Esophagus squamous epithelium (tissue), 5 donors: ENCODE measurements around the gene HDAC1. TPM values are rescaled to one million over a fixed set of nuclear protein-coding genes. Genes with fewer than 3 reads are reported as not detected.
"Not testable (repeated sequence)": the region's sequence is repeated elsewhere in the genome, so short reads cannot be mapped to it uniquely, and the experiment has no call there.

ENCODE experiments used
- DNase-seq: peaks from one replicate; lab custom pipeline; 2025; lab: John Stamatoyannopoulos, UW
- H3K27ac ChIP-seq, 4 donors: fragments of 200-600 bp; sonication (generic); one replicate each; pipeline ENCODE4 v1.5.1; 2016 to 2019; ENCODE audit warnings: mild to moderate bottlenecking in 1 of 4
- H3K27me3 ChIP-seq, 4 donors: fragments of 200-600 bp; sonication (generic); 1 replicate in 3 of 4; 2 replicates in 1 of 4; pipeline versions ENCODE4 v1.5.1 to v1.6.0; 2017 to 2021; ENCODE audit warnings: antibody characterized with exemption in 1 of 4
- H3K36me3 ChIP-seq, 3 donors: fragments of 200-600 bp; sonication (generic); one replicate each; pipeline ENCODE4 v1.5.1; 2016 to 2019
- H3K4me1 ChIP-seq, 3 donors: fragments of 200-600 bp; sonication (generic); one replicate each; pipeline ENCODE4 v1.5.1; 2017 to 2019
- H3K4me3 ChIP-seq, 4 donors: fragments of 200-600 bp; sonication (generic); 1 replicate in 3 of 4; 2 replicates in 1 of 4; pipeline ENCODE4 v1.5.1; 2016 to 2019; ENCODE audit warnings: mild to moderate bottlenecking in 2 of 4, moderate library complexity in 1 of 4
- H3K9me3 ChIP-seq, 3 donors: fragments of 200-600 bp; sonication (generic); one replicate each; pipeline ENCODE4 v1.5.1; 2016 to 2019
- CTCF ChIP-seq, 6 experiments: fragments of 450-650 bp in 4 of 6; fragments of 200-600 bp in 2 of 6; sonication (generic) in 2 of 6; IDR thresholded peaks; one replicate each; pipeline ENCODE4 v1.5.1; 2016 to 2019; ENCODE audit warnings: antibody characterized with exemption in 6 of 6, mild to moderate bottlenecking in 4 of 6, moderate library complexity in 4 of 6
- POLR2A ChIP-seq, 4 donors: fragments of 450-650 bp; IDR thresholded peaks; one replicate each; pipeline ENCODE4 v1.6.1; 2017; ENCODE audit warnings: antibody characterized with exemption in 4 of 4, mild to moderate bottlenecking in 4 of 4, moderate library complexity in 3 of 4
- WGBS, 2 donors: methylation state at CpG; one replicate each; pipeline ENCODE4 v1.1.5; 2018; 5-methylcytosine and 5-hydroxymethylcytosine counted together
- intact Hi-C: fragments of 100-400 bp; cut with DNase I; formaldehyde crosslinking; loops from one replicate; pipeline ENCODE4 v1.15.0; 2022
- total RNA-seq, 4 donors: library from RNA; depleted of rRNA; stranded (reverse); fragments of >200 nt; gene quantifications; one replicate each; pipeline ENCODE4 v1.1.0, GENCODE V29; 2016
- donor health status: DM: yes; HTN: yes; CAD: no.

HDAC1 gene
- total RNA-seq, 4 donors from 2014 or later, result 74.3 to 115 (median 96.0) TPM

GRCh38 chr1:32274646-32275340 is 17.1 kb upstream of the HDAC1 start:
- TF ChIP-seq CTCF (IDR thresholded peaks at IDR 0.05) (no peak), POLR2A (IDR thresholded peaks at IDR 0.05) (no peak)
- H3K4me1 ChIP-seq, result peaks cover 0 to 13% (median 0%) of the 10 kb centered on the region in 3 donors
- H3K36me3 ChIP-seq, result no peaks in the 10 kb centered on the region
- peaks cover 0 to 43% (median 4%) of the 10 kb centered on the region in 4 donors for H3K27me3 ChIP-seq
- no peak overlapping the region for H3K27ac ChIP-seq
- intact Hi-C loops, result no loop called here
- 70 to 91% methylated on average over 10 of the region's 31 CpGs for WGBS, 2 donors
- H3K9me3 ChIP-seq, result no peaks in the 10 kb centered on the region
- H3K4me3 ChIP-seq, result no peak overlapping the region
- DNase-seq, result no peak

GRCh38 chr1:32275424-32275823 is 16.5 kb upstream of the HDAC1 start:
- Histone ChIP-seq H3K36me3 (no peaks in the 10 kb centered on the region), H3K27me3 (peaks cover 0 to 43% (median 4%) of the 10 kb centered on the region in 4 donors), H3K27ac (no peak overlapping the region), H3K4me1 (peaks cover 0 to 13% (median 0%) of the 10 kb centered on the region in 3 donors), H3K9me3 (no peaks in the 10 kb centered on the region), H3K4me3 (peak overlapping the region in 2 of 4 donors; percentile 18 to 39)
- intact Hi-C loops, result no loop called here
- no peak for TF ChIP-seq POLR2A (IDR thresholded peaks at IDR 0.05)
- TF ChIP-seq CTCF (IDR thresholded peaks at IDR 0.05), result no peak
- DNase-seq, result no peak
- 22 to 23% methylated on average over 4 to 13 of the region's 41 CpGs for WGBS, 2 donors

GRCh38 chr1:32276032-32276782 is 15.7 kb upstream of the HDAC1 start:
- no peak for TF ChIP-seq CTCF (IDR thresholded peaks at IDR 0.05)
- TF ChIP-seq POLR2A (IDR thresholded peaks at IDR 0.05), result no peak
- Histone ChIP-seq H3K4me1 (peaks cover 0 to 13% (median 0%) of the 10 kb centered on the region in 3 donors), H3K27me3 (peaks cover 0 to 43% (median 4%) of the 10 kb centered on the region in 4 donors), H3K4me3 (no peak overlapping the region), H3K9me3 (no peaks in the 10 kb centered on the region), H3K36me3 (no peaks in the 10 kb centered on the region), H3K27ac (no peak overlapping the region)
- 85 to 86% methylated on average over 8 to 22 of the region's 30 CpGs for WGBS, 2 donors
- DNase-seq, result no peak
- intact Hi-C loops, result no loop called here

GRCh38 chr1:32284777-32285176 is 7.1 kb upstream of the HDAC1 start:
- intact Hi-C loops, H3K36me3 ChIP-seq, H3K4me1 ChIP-seq, H3K27ac ChIP-seq, H3K4me3 ChIP-seq, H3K9me3 ChIP-seq, H3K27me3 ChIP-seq, DNase-seq: not testable (repeated sequence)
- WGBS, 2 donors, result 90 to 95% methylated on average over 8 of the region's 8 CpGs

GRCh38 chr1:32285658-32286057 is 6.2 kb upstream of the HDAC1 start:
- no peak for DNase-seq
- Histone ChIP-seq H3K4me3 (no peak overlapping the region), H3K9me3 (no peaks in the 10 kb centered on the region), H3K27ac (no peak overlapping the region), H3K4me1 (peaks cover 0 to 18% (median 4%) of the 10 kb centered on the region in 3 donors), H3K27me3 (no peaks in the 10 kb centered on the region), H3K36me3 (no peaks in the 10 kb centered on the region)
- no peak for TF ChIP-seq CTCF (IDR thresholded peaks at IDR 0.05)
- TF ChIP-seq POLR2A (IDR thresholded peaks at IDR 0.05), result no peak
- 92 to 95% methylated on average over 3 of the region's 3 CpGs for WGBS, 2 donors
- intact Hi-C loops, result no loop called here
